ENCODE measurements around the gene ATOX1. TPM values are rescaled to one million over a fixed set of nuclear protein-coding genes. Genes with fewer than 3 reads are reported as not detected.
A peak's percentile ranks its signal among the peaks of the same experiment; 100 is the strongest.

The ATOX1 gene
- total and polyA plus RNA-seq, 2 of the 13 experiments (the other 11 are each of a cell fraction or from before 2014, with no cell fraction given), result 62.4 to 124 TPM

- POLR2A ChIA-PET, result interaction anchor here (2.4 kb wide), 1 partner anchor 10 kb away, joined by 11 read pairs; no protein-coding TSS in a partner anchor
- in situ Hi-C loops (cut with HindIII; ENCODE audit: extremely low pct_ligation_motif_present, low pct_unique_long_range_greater_than_20kb), result no loop called here
- BruUV-seq (replicated peaks), result no TSS peak
- Histone ChIP-seq H3K36me3 (replicated peaks in 1 of 2; ENCODE audit: control insufficient read depth in 1 of 2, insufficient read depth in 2 of 2, low read length in 2 of 2) (no peaks in the 10 kb centered on the region), H3K4me3 (replicated peaks in 1 of 3; ENCODE audit: insufficient read depth in 1 of 3, low read depth in 2 of 3, low read length in 3 of 3) (no peak overlapping the region), H4K20me1 (ENCODE audit: insufficient read depth, low read length) (no peaks in the 10 kb centered on the region), H3K27me3 (ENCODE audit: control insufficient read depth in 1 of 2, insufficient read depth in 2 of 2, low read length in 2 of 2) (no peaks in the 10 kb centered on the region), H3K4me2 (ENCODE audit: low read depth, low read length) (peak overlapping the region; percentile 28; the same call in 1 of the 2 replicates), H3K4me1 (ENCODE audit: insufficient read depth, low read length) (peaks cover 60% of the 10 kb centered on the region), H3K9me3 (ENCODE audit: low read length) (no peaks in the 10 kb centered on the region), H3K79me2 (ENCODE audit: insufficient read depth, low read length) (no peaks in the 10 kb centered on the region), H2AFZ (ENCODE audit: low read length) (no peak overlapping the region), H3K9ac (ENCODE audit: insufficient read depth, low read depth, low read length) (no peak overlapping the region), H3K27ac (ENCODE audit: extremely low read length, insufficient read depth, low read length) (no peak overlapping the region)
- ATAC-seq (peak; percentile 42; the same call in 2 of the 3 replicates), DNase-seq (ENCODE audit: low spot score) (no peak), FAIRE-seq (peak; percentile 47)
- CTCF ChIA-PET (ENCODE audit: low intra/inter-chr PET ratio, low total read pairs), result no interaction called here
- intact Hi-C loops (cut with micrococcal nuclease; ENCODE audit: unreplicated experiment), result no loop called here
- 2% methylated on average over 1 of the region's 1 CpG for WGBS (ENCODE audit: low lambda C conversion rate)
- TF ChIP-seq MAFK (conservative IDR thresholded peaks at IDR 0.05 in 1 of 2, IDR thresholded peaks at IDR 0.05 in 1 of 2; ENCODE audit: low read length in 2 of 2), result no peak
- peak in 1 of 2 experiments; percentile 23; a peak in 1 of 4 replicates for TF ChIP-seq NR2F1 (CRISPR knock-in tag; IDR thresholded peaks at IDR 0.05)
- TF ChIP-seq ZKSCAN1 (IDR thresholded peaks at IDR 0.05; ENCODE audit: low read length), result no peak
- no peak for TF ChIP-seq HMGXB3 (CRISPR knock-in tag; IDR thresholded peaks at IDR 0.05; ENCODE audit: borderline replicate concordance)
- TF ChIP-seq ETV5 (CRISPR knock-in tag; IDR thresholded peaks at IDR 0.05; ENCODE audit: borderline replicate concordance), result no peak
- peak; percentile 57; the same call in 1 of the 2 replicates for TF ChIP-seq NR2F6 (IDR thresholded peaks at IDR 0.05)
- TF ChIP-seq NR2F6 (CRISPR knock-in tag; IDR thresholded peaks at IDR 0.05), result peak; percentile 37; the same call in 1 of the 2 replicates
- no peak for TF ChIP-seq LCORL (IDR thresholded peaks at IDR 0.05)
- no peak for TF ChIP-seq LCORL (CRISPR knock-in tag; IDR thresholded peaks at IDR 0.05)
- no peak for TF ChIP-seq ZNF652 (CRISPR knock-in tag; IDR thresholded peaks at IDR 0.05; ENCODE audit: borderline replicate concordance, low read depth)
- TF ChIP-seq MAF1 (CRISPR knock-in tag; IDR thresholded peaks at IDR 0.05; ENCODE audit: borderline replicate concordance), result no peak
- TF ChIP-seq JUN (CRISPR knock-in tag; IDR thresholded peaks at IDR 0.05), result no peak
- TF ChIP-seq XRCC5 (optimal IDR thresholded peaks at IDR 0.05; ENCODE audit: low read length), result no peak
- TF ChIP-seq, protein P1, sequence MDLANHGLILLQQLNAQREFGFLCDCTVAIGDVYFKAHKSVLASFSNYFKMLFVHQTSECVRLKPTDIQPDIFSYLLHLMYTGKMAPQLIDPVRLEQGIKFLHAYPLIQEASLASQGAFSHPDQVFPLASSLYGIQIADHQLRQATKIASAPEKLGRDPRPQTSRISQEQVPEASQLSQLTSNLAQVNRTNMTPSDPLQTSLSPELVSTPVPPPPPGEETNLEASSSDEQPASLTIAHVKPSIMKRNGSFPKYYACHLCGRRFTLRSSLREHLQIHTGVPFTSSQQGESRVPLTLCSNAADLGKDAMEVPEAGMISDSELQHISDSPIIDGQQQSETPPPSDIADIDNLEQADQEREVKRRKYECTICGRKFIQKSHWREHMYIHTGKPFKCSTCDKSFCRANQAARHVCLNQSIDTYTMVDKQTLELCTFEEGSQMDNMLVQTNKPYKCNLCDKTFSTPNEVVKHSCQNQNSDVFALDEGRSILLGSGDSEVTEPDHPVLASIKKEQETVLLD (CRISPR knock-in tag; IDR thresholded peaks at IDR 0.05; ENCODE audit: low read depth), result no peak
- no peak for TF ChIP-seq KLF9 (CRISPR knock-in tag; IDR thresholded peaks at IDR 0.05; ENCODE audit: low read depth)
- no peak for TF ChIP-seq ZFP36L2 (CRISPR knock-in tag; IDR thresholded peaks at IDR 0.05)
- TF ChIP-seq ZNF143 (CRISPR knock-in tag; IDR thresholded peaks at IDR 0.05), result no peak
- TF ChIP-seq, protein P2, sequence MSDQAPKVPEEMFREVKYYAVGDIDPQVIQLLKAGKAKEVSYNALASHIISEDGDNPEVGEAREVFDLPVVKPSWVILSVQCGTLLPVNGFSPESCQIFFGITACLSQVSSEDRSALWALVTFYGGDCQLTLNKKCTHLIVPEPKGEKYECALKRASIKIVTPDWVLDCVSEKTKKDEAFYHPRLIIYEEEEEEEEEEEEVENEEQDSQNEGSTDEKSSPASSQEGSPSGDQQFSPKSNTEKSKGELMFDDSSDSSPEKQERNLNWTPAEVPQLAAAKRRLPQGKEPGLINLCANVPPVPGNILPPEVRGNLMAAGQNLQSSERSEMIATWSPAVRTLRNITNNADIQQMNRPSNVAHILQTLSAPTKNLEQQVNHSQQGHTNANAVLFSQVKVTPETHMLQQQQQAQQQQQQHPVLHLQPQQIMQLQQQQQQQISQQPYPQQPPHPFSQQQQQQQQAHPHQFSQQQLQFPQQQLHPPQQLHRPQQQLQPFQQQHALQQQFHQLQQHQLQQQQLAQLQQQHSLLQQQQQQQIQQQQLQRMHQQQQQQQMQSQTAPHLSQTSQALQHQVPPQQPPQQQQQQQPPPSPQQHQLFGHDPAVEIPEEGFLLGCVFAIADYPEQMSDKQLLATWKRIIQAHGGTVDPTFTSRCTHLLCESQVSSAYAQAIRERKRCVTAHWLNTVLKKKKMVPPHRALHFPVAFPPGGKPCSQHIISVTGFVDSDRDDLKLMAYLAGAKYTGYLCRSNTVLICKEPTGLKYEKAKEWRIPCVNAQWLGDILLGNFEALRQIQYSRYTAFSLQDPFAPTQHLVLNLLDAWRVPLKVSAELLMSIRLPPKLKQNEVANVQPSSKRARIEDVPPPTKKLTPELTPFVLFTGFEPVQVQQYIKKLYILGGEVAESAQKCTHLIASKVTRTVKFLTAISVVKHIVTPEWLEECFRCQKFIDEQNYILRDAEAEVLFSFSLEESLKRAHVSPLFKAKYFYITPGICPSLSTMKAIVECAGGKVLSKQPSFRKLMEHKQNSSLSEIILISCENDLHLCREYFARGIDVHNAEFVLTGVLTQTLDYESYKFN (CRISPR knock-in tag; conservative IDR thresholded peaks at IDR 0.05), result peak; percentile 49
- no peak for TF ChIP-seq PLRG1 (conservative IDR thresholded peaks at IDR 0.05)
Measured at GRCh38 chr5:151703780-151704179, 54.7 kb downstream of the ATOX1 start.

All from HepG2 (cell line).